MCF 10A (cell line): ENCODE data around the gene PGBD5. TPM values are rescaled to one million over a fixed set of nuclear protein-coding genes. Genes with fewer than 3 reads are reported as not detected.

Experiments used
- BruUV-seq: library from RNA; stranded (reverse); fragments of 400-500 nt; replicated peaks from 2 replicates; lab custom pipeline; 2021; lab: Mats Ljungman, UMichigan
- CTCF ChIA-PET: fragments of 300-600 bp; sonication (Branson Sonifier 250); formaldehyde crosslinking; extraction: SDS; loops from one replicate; lab custom pipeline; 2021; ENCODE audit warnings: antibody characterized with exemption, inconsistent platforms; lab: Yijun Ruan, JAX
- POLR2A ChIA-PET: fragments of 300-600, 350-650 bp; sonication (Branson Sonifier 250); formaldehyde crosslinking; extraction: SDS; loops from one replicate; lab custom pipeline; 2020; ENCODE audit warnings: antibody characterized with exemption, inconsistent platforms; lab: Yijun Ruan, JAX
- DNase-seq: peaks from one replicate; pipeline ENCODE4 v3.0.0-alpha.2; 2018; ENCODE audit not compliant: unreplicated experiment
- H3K27ac Mint-ChIP-seq: one replicate; pipeline ENCODE4 v1.8.0; 2022; ENCODE audit warnings: mild to moderate bottlenecking, low read depth, mixed read lengths; ENCODE audit not compliant: unreplicated experiment
- H3K27me3 Mint-ChIP-seq: one replicate; pipeline ENCODE4 v1.8.0; 2022; ENCODE audit warnings: mixed read lengths; ENCODE audit not compliant: insufficient read depth, unreplicated experiment
- H3K36me3 Mint-ChIP-seq: one replicate; pipeline ENCODE4 v1.8.0; 2022; ENCODE audit warnings: mild to moderate bottlenecking, moderate library complexity, mixed read lengths; ENCODE audit not compliant: insufficient read depth, unreplicated experiment
- H3K4me1 Mint-ChIP-seq: one replicate; pipeline ENCODE4 v1.8.0; 2022; ENCODE audit warnings: mixed read lengths; ENCODE audit not compliant: insufficient read depth, unreplicated experiment
- H3K4me3 Mint-ChIP-seq: one replicate; pipeline ENCODE4 v1.8.0; 2022; ENCODE audit warnings: mild to moderate bottlenecking, moderate library complexity, mixed read lengths; ENCODE audit not compliant: unreplicated experiment
- H3K9me3 Mint-ChIP-seq: one replicate; pipeline ENCODE4 v1.8.0; 2022; ENCODE audit warnings: mixed read lengths; ENCODE audit not compliant: unreplicated experiment
- CTCF ChIP-seq: fragments of 200-600 bp; IDR thresholded peaks from one replicate; pipeline ENCODE4 v1.8.0; 2022; ENCODE audit warnings: antibody characterized with exemption, mild to moderate bottlenecking; ENCODE audit not compliant: unreplicated experiment
- intact Hi-C: fragments of 100-400 bp; cut with micrococcal nuclease; formaldehyde crosslinking; loops from 2 replicates; pipeline ENCODE4 v1.14.1; 2022
- total RNA-seq: library from RNA; stranded (reverse); gene quantifications from 2 replicates; pipeline ENCODE4 v1.2.3, GENCODE V29; 2022

Gene PGBD5
- total RNA-seq, 1 experiment from 2014 or later, result 1.2 TPM

- Mint-ChIP-seq H3K4me1 (no peaks in the 10 kb centered on the region), H3K4me3 (no peak overlapping the region), H3K36me3 (no peaks in the 10 kb centered on the region), H3K9me3 (no peaks in the 10 kb centered on the region), H3K27ac (no peak overlapping the region), H3K27me3 (peaks cover 11% of the 10 kb centered on the region)
- ChIA-PET CTCF (interaction anchor here (0.5 to 1.8 kb wide), 6 partner anchors 12 to 676 kb away, joined by 3 to 5 read pairs (median 3); no protein-coding TSS in a partner anchor), POLR2A (interaction anchor here (0.8 kb wide), 1 partner anchor 11 kb away, joined by 4 read pairs; no protein-coding TSS in a partner anchor)
- intact Hi-C loops, result no loop called here
- no peak for DNase-seq
- no TSS peak for BruUV-seq
- TF ChIP-seq CTCF, result no peak
Measured at GRCh38 chr1:230394741-230395140, 31.4 kb downstream of the PGBD5 start.

GRCh38 chr1:230394134-230394533 lies 32.0 kb downstream of the PGBD5 start:
- peaks cover 11% of the 10 kb centered on the region for H3K27me3 Mint-ChIP-seq
- ChIA-PET POLR2A (no interaction called here), CTCF (interaction anchor here (0.5 to 1.8 kb wide), 5 partner anchors 11 to 676 kb away, joined by 3 to 5 read pairs (median 3); no protein-coding TSS in a partner anchor)
- H3K27ac Mint-ChIP-seq, result no peak overlapping the region
- no peak for TF ChIP-seq CTCF
- BruUV-seq, result no TSS peak
- H3K4me1 Mint-ChIP-seq, result no peaks in the 10 kb centered on the region
- intact Hi-C loops, result no loop called here
- no peak overlapping the region for H3K4me3 Mint-ChIP-seq
- no peaks in the 10 kb centered on the region for H3K9me3 Mint-ChIP-seq
- no peaks in the 10 kb centered on the region for H3K36me3 Mint-ChIP-seq
- DNase-seq, result no peak

GRCh38 chr1:230393722-230394121 lies 32.4 kb downstream of the PGBD5 start:
- H3K9me3 Mint-ChIP-seq, result no peaks in the 10 kb centered on the region
- intact Hi-C loops, result no loop called here

More at GRCh38 chr1:230393722-230394121, 32.4 kb downstream of the PGBD5 start:
- no peak for DNase-seq
- BruUV-seq, result no TSS peak
- CTCF ChIA-PET, result interaction anchor here (0.7 to 1.8 kb wide), 2 partner anchors 11 to 379 kb away, joined by 3 to 5 read pairs; no protein-coding TSS in a partner anchor
- no peak for TF ChIP-seq CTCF
- no peak overlapping the region for H3K4me3 Mint-ChIP-seq
- no peaks in the 10 kb centered on the region for H3K36me3 Mint-ChIP-seq
- no peaks in the 10 kb centered on the region for H3K4me1 Mint-ChIP-seq
- POLR2A ChIA-PET, result no interaction called here
- H3K27ac Mint-ChIP-seq, result no peak overlapping the region
- H3K27me3 Mint-ChIP-seq, result peaks cover 11% of the 10 kb centered on the region
